Type B pancreatic cell (in vitro differentiated cells): ENCODE results near the gene ARSK. TPM values are rescaled to one million over a fixed set of nuclear protein-coding genes. Genes with fewer than 3 reads are reported as not detected.

Experiments
- DNase-seq: peaks from one replicate; pipeline ENCODE4 v3.0.0; 2021; ENCODE audit warnings: mixed read lengths; ENCODE audit not compliant: unreplicated experiment; ENCODE audit errors: extremely low spot score
- H3K27ac Mint-ChIP-seq: 2 replicates; pipeline ENCODE4 v1.8.0; 2021; ENCODE audit warnings: mild to moderate bottlenecking, mixed read lengths
- H3K27me3 Mint-ChIP-seq: 2 replicates; pipeline ENCODE4 v1.8.0; 2021; ENCODE audit warnings: mixed read lengths
- H3K36me3 Mint-ChIP-seq: 2 replicates; pipeline ENCODE4 v1.8.0; 2021; ENCODE audit warnings: mixed read lengths
- H3K4me1 Mint-ChIP-seq: one replicate; pipeline ENCODE4 v1.8.0; 2021; ENCODE audit warnings: mixed read lengths; ENCODE audit not compliant: unreplicated experiment
- H3K4me3 Mint-ChIP-seq: 2 replicates; pipeline ENCODE4 v1.8.0; 2021; ENCODE audit warnings: mild to moderate bottlenecking, mixed read lengths
- H3K9me3 Mint-ChIP-seq: 2 replicates; pipeline ENCODE4 v1.8.0; 2021; ENCODE audit warnings: mixed read lengths
- CTCF ChIP-seq: fragments of 200-600 bp; sonication (generic); conservative IDR thresholded peaks from 2 replicates; pipeline ENCODE4 v1.5.0; 2021; ENCODE audit warnings: antibody characterized with exemption, mild to moderate bottlenecking
- total RNA-seq: library from RNA; stranded (reverse); gene quantifications from 2 replicates; pipeline ENCODE4 v1.2.1, GENCODE V29; 2021; ENCODE audit warnings: low replicate concordance

The ARSK gene
- total RNA-seq, 1 donor from 2014 or later: 9.1 TPM

- Mint-ChIP-seq H3K9me3 (no peaks in the 10 kb centered on the region), H3K27ac (peak within 1 kb of the TSS; percentile 64), H3K4me3 (peak within 1 kb of the TSS; percentile 90), H3K36me3 (peaks cover 5% of the 10 kb centered on the region), H3K4me1 (peaks cover 12% of the 10 kb centered on the region), H3K27me3 (peaks cover 65% of the 10 kb centered on the region)
- DNase-seq: peak; percentile 72
- peak; percentile 42 for TF ChIP-seq CTCF
Observed at GRCh38 chr5:95620030-95620869, 65.3 kb downstream of the ARSK start, which contains the start of gene GPR150. TSS of gene GPR150 (plus strand) at chr5:95620087. CDS start at chr5:95620276, 189 bp downstream.

GRCh38 chr5:95620870-95621838, 66.3 kb downstream of the ARSK start:
- peaks cover 12% of the 10 kb centered on the region for H3K4me1 Mint-ChIP-seq
- DNase-seq: peak; percentile 68
- H3K27me3 Mint-ChIP-seq: peaks cover 72% of the 10 kb centered on the region
- H3K9me3 Mint-ChIP-seq: no peaks in the 10 kb centered on the region
- peak overlapping the region; percentile 61 for H3K27ac Mint-ChIP-seq
- peak overlapping the region; percentile 89 for H3K4me3 Mint-ChIP-seq
- peaks cover 5% of the 10 kb centered on the region for H3K36me3 Mint-ChIP-seq
- TF ChIP-seq CTCF: peak; percentile 25

GRCh38 chr5:95621839-95622629, 67.1 kb downstream of the ARSK start:
- no peaks in the 10 kb centered on the region for H3K9me3 Mint-ChIP-seq
- peaks cover 5% of the 10 kb centered on the region for H3K36me3 Mint-ChIP-seq
- peaks cover 12% of the 10 kb centered on the region for H3K4me1 Mint-ChIP-seq
- H3K4me3 Mint-ChIP-seq: peak overlapping the region; percentile 89
- peaks cover 70% of the 10 kb centered on the region for H3K27me3 Mint-ChIP-seq
- no peak for TF ChIP-seq CTCF
- no peak for DNase-seq
- H3K27ac Mint-ChIP-seq: peak overlapping the region; percentile 61

- Mint-ChIP-seq H3K4me1 (peaks cover 9% of the 10 kb centered on the region), H3K27ac (no peak overlapping the region), H3K36me3 (peaks cover under 1% of the 10 kb centered on the region), H3K27me3 (peaks cover 61% of the 10 kb centered on the region), H3K4me3 (no peak overlapping the region), H3K9me3 (no peaks in the 10 kb centered on the region)
- DNase-seq: no peak
- TF ChIP-seq CTCF: no peak
Observed at GRCh38 chr5:95623706-95624105, 68.8 kb downstream of the ARSK start.

DNA sequence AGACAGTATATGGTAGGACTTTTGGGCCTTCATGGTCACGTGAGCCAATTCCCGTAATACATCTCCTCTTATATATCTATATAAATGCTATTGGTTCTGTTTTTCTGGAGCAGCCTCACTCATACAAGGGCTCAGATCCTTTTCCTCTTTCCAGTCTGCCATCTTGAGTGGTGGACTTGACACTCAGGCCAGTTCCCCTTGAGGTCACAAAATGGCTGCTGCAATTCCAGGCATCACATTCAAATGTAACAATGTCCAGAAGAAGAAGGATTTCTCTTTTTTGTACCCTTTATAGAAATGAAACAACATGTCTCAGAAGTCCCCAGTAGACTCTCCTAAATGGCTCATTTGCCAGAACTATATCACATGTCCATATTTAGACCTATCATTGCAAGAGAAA, 69.5 kb downstream of the ARSK start:
- H3K4me3 Mint-ChIP-seq: no peak overlapping the region
- H3K9me3 Mint-ChIP-seq: no peaks in the 10 kb centered on the region
- DNase-seq: no peak
- peaks cover 6% of the 10 kb centered on the region for H3K4me1 Mint-ChIP-seq
- H3K27me3 Mint-ChIP-seq: peaks cover 54% of the 10 kb centered on the region
- H3K36me3 Mint-ChIP-seq: no peaks in the 10 kb centered on the region
- no peak for TF ChIP-seq CTCF
- no peak overlapping the region for H3K27ac Mint-ChIP-seq
